GM12878 (cell line): ENCODE measurements around the gene KRT82.

Experiments used
- BACH1 ChIP-seq: fragments of 450-650 bp; IDR thresholded peaks from 2 replicates; pipeline ENCODE4 v1.6.1; 2017; ENCODE audit warnings: mild to moderate bottlenecking, borderline replicate concordance
- POLR2AphosphoS5 ChIP-seq: IDR thresholded peaks from 2 replicates; pipeline ENCODE4 v1.6.1; 2011; ENCODE audit warnings: mild to moderate bottlenecking, low read length, inconsistent platforms
- TBL1XR1 ChIP-seq: IDR thresholded peaks from 2 replicates; pipeline ENCODE4 v1.6.1; 2012; ENCODE audit warnings: low read depth, low read length, improper control_type of control experiment
- TCF12 ChIP-seq: IDR thresholded peaks from 2 replicates; pipeline ENCODE4 v1.6.1; 2011; ENCODE audit warnings: low read depth, mild to moderate bottlenecking, low read length
- ZNF384 ChIP-seq: IDR thresholded peaks from 2 replicates; pipeline ENCODE4 v1.6.1; 2012; ENCODE audit warnings: low read depth, mild to moderate bottlenecking, low read length, improper control_type of control experiment, borderline replicate concordance

GRCh38 chr12:52356031-52356761 lies 49.9 kb downstream of the KRT82 start:
- TF ChIP-seq TCF12 = no peak
- TF ChIP-seq POLR2AphosphoS5 = no peak
- TF ChIP-seq ZNF384 = no peak
- no peak for TF ChIP-seq TBL1XR1
- no peak for TF ChIP-seq BACH1
